ENCODE data around the gene SLC15A1. TPM values are rescaled to one million over a fixed set of nuclear protein-coding genes. Genes with fewer than 3 reads are reported as not detected.
A peak's percentile ranks its signal among the peaks of the same experiment; 100 is the strongest.

Gene SLC15A1
- 16.8 TPM for polyA plus RNA-seq (ENCODE audit: insufficient read length)
- long read RNA-seq, donor 1, partial matches to known transcripts = 7 of 8 reads
- long read RNA-seq, donor 1, other reads (novel, unspliced or antisense) = 0 of 8 reads
- long read RNA-seq, donor 2, partial matches to known transcripts = 0 of 1 reads
- long read RNA-seq, donor 2, other reads (novel, unspliced or antisense) = 0 of 1 reads
- long read RNA-seq, donor 3, partial matches to known transcripts = 7 of 7 reads
- long read RNA-seq, donor 3, other reads (novel, unspliced or antisense) = 0 of 7 reads
- long read RNA-seq, donor 4 = 0 reads
- long read RNA-seq, donor 5, partial matches to known transcripts = 7 of 7 reads
- long read RNA-seq, donor 5, other reads (novel, unspliced or antisense) = 0 of 7 reads
- long read RNA-seq, donor 6, partial matches to known transcripts = 5 of 5 reads
- long read RNA-seq, donor 6, other reads (novel, unspliced or antisense) = 0 of 5 reads
- long read RNA-seq, donor 7, partial matches to known transcripts = 7 of 8 reads
- long read RNA-seq, donor 7, other reads (novel, unspliced or antisense) = 0 of 8 reads
- long read RNA-seq, donor 8 = 0 reads

- peak; percentile 29 for DNase-seq
Measured at GRCh38 chr13:98752467-98753290, at the start of gene SLC15A1. TSS of gene SLC15A1 (minus strand) at chr13:98752672. CDS start at chr13:98752598, 74 bp downstream.

- DNase-seq = no peak
Measured at GRCh38 chr13:98801626-98802418, 49.4 kb upstream of the SLC15A1 start.

- no peak for DNase-seq
Measured at GRCh38 chr13:98800078-98800477, 47.6 kb upstream of the SLC15A1 start.

- DNase-seq = no peak
Measured at GRCh38 chr13:98798849-98799645, 46.6 kb upstream of the SLC15A1 start.

GRCh38 chr13:98797456-98797855, 45.0 kb upstream of the SLC15A1 start:
- DNase-seq = no peak

- DNase-seq = no peak
Measured at GRCh38 chr13:98796798-98797197, 44.3 kb upstream of the SLC15A1 start.

GRCh38 chr13:98796191-98796590, 43.7 kb upstream of the SLC15A1 start:
- no peak for DNase-seq

GRCh38 chr13:98795220-98795619, 42.7 kb upstream of the SLC15A1 start:
- no peak for DNase-seq

- no peak for DNase-seq
Measured at GRCh38 chr13:98794498-98794897, 42.0 kb upstream of the SLC15A1 start.

- no peak for DNase-seq
Measured at GRCh38 chr13:98792785-98793495, 40.5 kb upstream of the SLC15A1 start.

- no peak for DNase-seq
Measured at GRCh38 chr13:98792321-98792720, 39.8 kb upstream of the SLC15A1 start.

GRCh38 chr13:98791611-98792010, 39.1 kb upstream of the SLC15A1 start:
- no peak for DNase-seq

- DNase-seq = no peak
Measured at GRCh38 chr13:98787996-98788395, 35.5 kb upstream of the SLC15A1 start.

- no peak for DNase-seq
Measured at GRCh38 chr13:98787173-98787572, 34.7 kb upstream of the SLC15A1 start.

GRCh38 chr13:98786023-98786422, 33.6 kb upstream of the SLC15A1 start:
- peak; percentile 13 for DNase-seq

- DNase-seq = no peak
Measured at GRCh38 chr13:98785405-98785804, 32.9 kb upstream of the SLC15A1 start.

GRCh38 chr13:98784666-98785065, 32.2 kb upstream of the SLC15A1 start:
- DNase-seq = no peak

GRCh38 chr13:98783856-98784478, 31.5 kb upstream of the SLC15A1 start:
- no peak for DNase-seq

- no peak for DNase-seq
Measured at GRCh38 chr13:98782654-98783053, 30.2 kb upstream of the SLC15A1 start.

- no peak for DNase-seq
Measured at GRCh38 chr13:98781905-98782304, 29.4 kb upstream of the SLC15A1 start.

All from left kidney (tissue), 8 donors.